ENCODE results near the gene CFB. TPM values are rescaled to one million over a fixed set of nuclear protein-coding genes. Genes with fewer than 3 reads are reported as not detected.

Gene CFB
- total and polyA plus RNA-seq, 9 of the 15 experiments (the other 6 are each of a cell fraction or from before 2014, with no cell fraction given), result 0.08 to 0.91 (median 0.22) TPM; not detected in 4

- no TSS peak for BruUV-seq (replicated peaks)
- Histone ChIP-seq H3K36me3 (ENCODE audit: control insufficient read depth, insufficient read depth, low read length) (peaks cover 56% of the 10 kb centered on the region), H2AFZ (ENCODE audit: low read depth, low read length) (peak overlapping the region; percentile 37; the same call in 1 of the 2 replicates), H4K20me1 (replicated peaks; ENCODE audit: control insufficient read depth, insufficient read depth, low read length) (peaks cover 3% of the 10 kb centered on the region; the same call in 1 of the 2 replicates), H3K9me1 (ENCODE audit: control insufficient read depth, insufficient read depth, low read length) (no peaks in the 10 kb centered on the region), H3K9ac (ENCODE audit: insufficient read depth in 1 of 2, low read depth in 2 of 2, low read length in 2 of 2) (peak overlapping the region; percentile 65 to 99), H3K4me1 (replicated peaks in 1 of 2; ENCODE audit: control insufficient read depth in 2 of 2, insufficient read depth in 2 of 2, low read length in 2 of 2) (peaks cover 25 to 31% of the 10 kb centered on the region in 2 experiments; a peak in 4 of 5 replicates), H3K79me2 (ENCODE audit: control insufficient read depth, insufficient read depth, low read length) (peaks cover 49% of the 10 kb centered on the region), H3K27me3 (ENCODE audit: control insufficient read depth in 2 of 2, insufficient read depth in 2 of 2, low read length in 2 of 2) (no peaks in the 10 kb centered on the region), H3K9me3 (replicated peaks; ENCODE audit: control insufficient read depth, insufficient read depth, low read depth, low read length) (no peaks in the 10 kb centered on the region), H3K4me2 (ENCODE audit: insufficient read depth, low read length) (peak overlapping the region; percentile 83), H3K27ac (ENCODE audit: extremely low read depth, low read depth, low read length) (peak overlapping the region; percentile 60), H3K4me3 (peak overlapping the region; percentile 68)
- FAIRE-seq, result no peak
- intact Hi-C loops (cut with micrococcal nuclease) (no loop called here), in situ Hi-C loops (cut with MboI) (no loop called here)
- POLR2A ChIA-PET, result interaction anchor here (0.9 to 1.0 kb wide), 3 partner anchors 22 to 62 kb away, joined by 3 to 5 read pairs (median 4); no protein-coding TSS in a partner anchor
- CTCF ChIA-PET (ENCODE audit: low intra/inter-chr PET ratio), result no interaction called here
- no peak for DNase-seq (ENCODE audit: extremely low read depth in 1 of 4, low spot score in 3 of 4)
- ATAC-seq, result no peak
- 19% methylated on average over 4 of the region's 4 CpGs for WGBS (ENCODE audit: insufficient coverage, low coverage, missing lambda C conversion rate)
- TF ChIP-seq CHCHD3 (CRISPR knock-in tag; IDR thresholded peaks at IDR 0.05), result no peak
- TF ChIP-seq TCF15 (CRISPR knock-in tag; IDR thresholded peaks at IDR 0.05), result 0 out of 2 replicates have a peak, but pooled peaks have one; percentile 26
- 0 out of 2 replicates have a peak, but pooled peaks have one; percentile 35 for TF ChIP-seq FOXP1 (CRISPR knock-in tag; IDR thresholded peaks at IDR 0.05)
- TF ChIP-seq PTBP1 (IDR thresholded peaks at IDR 0.05; ENCODE audit: low read depth, low read length), result no peak
- TF ChIP-seq PHF21A (IDR thresholded peaks at IDR 0.05; ENCODE audit: borderline replicate concordance, low read depth), result no peak
- no peak for TF ChIP-seq ZNF174 (CRISPR knock-in tag; IDR thresholded peaks at IDR 0.05)
- TF ChIP-seq MAX (CRISPR knock-in tag; IDR thresholded peaks at IDR 0.05), result peak; percentile 35; the same call in 1 of the 2 replicates
- 0 out of 2 replicates have a peak, but pooled peaks have one; percentile 6 for TF ChIP-seq E2F3 (CRISPR knock-in tag; IDR thresholded peaks at IDR 0.05)
- TF ChIP-seq MTA2 (IDR thresholded peaks at IDR 0.05; ENCODE audit: low read depth), result no peak
- TF ChIP-seq ZFP30 (CRISPR knock-in tag; IDR thresholded peaks at IDR 0.05; ENCODE audit: borderline replicate concordance), result no peak
- TF ChIP-seq ZNF124 (CRISPR knock-in tag; IDR thresholded peaks at IDR 0.05), result no peak
- 0 out of 2 replicates have a peak, but pooled peaks have one; percentile 13 for TF ChIP-seq E2F1 (CRISPR knock-in tag; IDR thresholded peaks at IDR 0.05)
- TF ChIP-seq DPF2 (IDR thresholded peaks at IDR 0.05), result 0 out of 2 replicates have a peak, but pooled peaks have one; percentile 18
- no peak for TF ChIP-seq GABPB2 (CRISPR knock-in tag; conservative IDR thresholded peaks at IDR 0.05)
- TF ChIP-seq RNF219 (CRISPR knock-in tag; IDR thresholded peaks at IDR 0.05), result no peak
- no peak for TF ChIP-seq USF1 (CRISPR knock-in tag; IDR thresholded peaks at IDR 0.05)
- no peak for TF ChIP-seq GATAD2B (IDR thresholded peaks at IDR 0.05; ENCODE audit: borderline replicate concordance)
- no peak for TF ChIP-seq ZNF583 (CRISPR knock-in tag; IDR thresholded peaks at IDR 0.05)
Measured at GRCh38 chr6:31896493-31896855, 49.4 kb upstream of the CFB start.
